Neural cell (in vitro differentiated cells): ENCODE results near the gene FCN3. TPM values are rescaled to one million over a fixed set of nuclear protein-coding genes. Genes with fewer than 3 reads are reported as not detected.

ENCODE experiments used
- H2AFZ ChIP-seq: fragments of 200-600, 300-800 bp; sonication (generic), shearing (Covaris generic); 2 replicates; pipeline ENCODE4 v1.6.0; 2014; ENCODE audit warnings: low read depth, mild to moderate bottlenecking, antibody characterized with exemption, low read length, moderate library complexity
- H3F3A ChIP-seq: fragments of 200-600 bp; shearing (Covaris generic); 2 replicates; pipeline ENCODE4 v1.6.1; 2016; ENCODE audit warnings: mild to moderate bottlenecking, moderate library complexity, mixed read lengths, antibody characterized with exemption, low read length; ENCODE audit not compliant: insufficient read depth, poor library complexity, severe bottlenecking
- H3K27ac ChIP-seq: fragments of 200-600, 300-800 bp; sonication (generic), shearing (Covaris generic); 2 replicates; pipeline ENCODE4 v1.5.1; 2014; ENCODE audit warnings: mild to moderate bottlenecking, low read length, moderate library complexity
- H3K27me3 ChIP-seq: fragments of 300-800, 200-600 bp; sonication (generic), shearing (Covaris generic); 2 replicates; pipeline ENCODE4 v1.6.0; 2014; ENCODE audit warnings: mild to moderate bottlenecking, low read depth, low read length, moderate library complexity; ENCODE audit not compliant: insufficient read depth
- H3K36me3 ChIP-seq: fragments of 300-800, 200-600 bp; sonication (generic), shearing (Covaris generic); 2 replicates; pipeline ENCODE4 v1.5.1; 2014; ENCODE audit warnings: mild to moderate bottlenecking, antibody characterized with exemption, low read length, moderate library complexity; ENCODE audit not compliant: insufficient read depth
- H3K4me2 ChIP-seq: fragments of 300-800, 200-600 bp; sonication (generic), shearing (Covaris generic); 2 replicates; pipeline ENCODE4 v1.6.0; 2014; ENCODE audit warnings: mild to moderate bottlenecking, low read length
- H3K4me3 ChIP-seq: fragments of 300-800, 200-600 bp; sonication (generic), shearing (Covaris generic); 2 replicates; pipeline ENCODE4 v1.5.1; 2014; ENCODE audit warnings: mild to moderate bottlenecking, low read length, moderate library complexity
- H3K79me2 ChIP-seq: fragments of 200-600 bp; shearing (Covaris generic); replicated peaks from 2 replicates; pipeline ENCODE4 v1.6.0; 2014; ENCODE audit warnings: mild to moderate bottlenecking, low read length, moderate library complexity; ENCODE audit not compliant: insufficient read depth
- H3K9ac ChIP-seq: fragments of 300-800, 200-600 bp; sonication (generic), shearing (Covaris generic); 2 replicates; pipeline ENCODE4 v1.6.1; 2016; ENCODE audit warnings: mild to moderate bottlenecking, low read length, mixed read lengths
- H3K9me2 ChIP-seq: fragments of 200-600 bp; shearing (Covaris generic); 2 replicates; pipeline ENCODE4 v1.6.1; 2016; ENCODE audit warnings: mild to moderate bottlenecking, low read length, mixed read lengths; ENCODE audit not compliant: insufficient read depth
- H3K9me3 ChIP-seq: fragments of 200-600, 300-800 bp; sonication (generic), shearing (Covaris generic); 2 replicates; pipeline ENCODE4 v1.6.1; 2016; ENCODE audit warnings: mild to moderate bottlenecking, mixed run types, low read length, moderate library complexity, mixed read lengths
- H4K20me1 ChIP-seq: fragments of 200-600 bp; shearing (Covaris generic); 2 replicates; pipeline ENCODE4 v1.6.1; 2016; ENCODE audit warnings: mild to moderate bottlenecking, mixed run types; ENCODE audit not compliant: insufficient read depth
- EP300 ChIP-seq: fragments of 450-650 bp; conservative IDR thresholded peaks from 2 replicates; pipeline ENCODE4 v1.6.1; 2014; ENCODE audit warnings: antibody characterized with exemption, mild to moderate bottlenecking, moderate library complexity; ENCODE audit not compliant: poor library complexity, severe bottlenecking
- EZH2 ChIP-seq: fragments of 200-600, 300-800 bp; shearing (Covaris generic), sonication (generic); IDR thresholded peaks from 2 replicates; pipeline ENCODE4 v1.6.1; 2014; ENCODE audit warnings: antibody characterized with exemption, low read length, borderline replicate concordance, mild to moderate bottlenecking; ENCODE audit not compliant: insufficient read depth, poor library complexity, severe bottlenecking
- MXI1 ChIP-seq: fragments of 450-650 bp; conservative IDR thresholded peaks from 2 replicates; pipeline ENCODE4 v1.6.1; 2014; ENCODE audit warnings: antibody characterized with exemption, mild to moderate bottlenecking; ENCODE audit not compliant: poor library complexity, severe bottlenecking
- POLR2AphosphoS5 ChIP-seq: IDR thresholded peaks from 2 replicates; pipeline ENCODE4 v1.6.1; 2012
- RAD21 ChIP-seq: fragments of 450-650 bp; conservative IDR thresholded peaks from 2 replicates; pipeline ENCODE4 v1.6.1; 2014; ENCODE audit warnings: antibody characterized with exemption, mild to moderate bottlenecking, moderate library complexity
- SMC3 ChIP-seq: fragments of 450-650 bp; conservative IDR thresholded peaks from 2 replicates; pipeline ENCODE4 v1.6.1; 2014; ENCODE audit warnings: antibody characterized with exemption, mild to moderate bottlenecking, moderate library complexity; ENCODE audit not compliant: poor library complexity
- TAF1 ChIP-seq: IDR thresholded peaks from 2 replicates; pipeline ENCODE4 v1.6.1; 2012; ENCODE audit warnings: low read depth
- polyA plus RNA-seq: library from polyadenylated mRNA; depleted of rRNA; stranded (reverse); fragments of >200 nt; gene quantifications from 2 replicates; pipeline ENCODE4 v1.2.3, GENCODE V29; 2014
- TF ChIP-seq, protein P1 (sequence below): fragments of 450-650 bp; IDR thresholded peaks from 2 replicates; pipeline ENCODE4 v1.5.1; 2014; ENCODE audit warnings: antibody characterized with exemption, mild to moderate bottlenecking, moderate library complexity; ENCODE audit not compliant: poor library complexity, severe bottlenecking
- TF ChIP-seq, protein P2 (sequence below): IDR thresholded peaks from 2 replicates; pipeline ENCODE4 v1.6.1; 2012; ENCODE audit warnings: borderline replicate concordance

Gene FCN3
- polyA plus RNA-seq, 1 donor from 2014 or later = not detected

- Histone ChIP-seq H3K79me2 (no peaks in the 10 kb centered on the region), H4K20me1 (no peaks in the 10 kb centered on the region), H3K36me3 (no peaks in the 10 kb centered on the region), H3K9me3 (no peaks in the 10 kb centered on the region), H3K9ac (no peak overlapping the region), H3F3A (no peaks in the 10 kb centered on the region), H3K4me2 (no peak overlapping the region), H3K4me3 (no peak overlapping the region), H2AFZ (no peak overlapping the region), H3K27me3 (peaks cover 27% of the 10 kb centered on the region), H3K9me2 (no peaks in the 10 kb centered on the region), H3K27ac (no peak overlapping the region)
- TF ChIP-seq RAD21 (no peak), SMC3 (no peak), EZH2 (no peak), MXI1 (no peak)
Observed at GRCh38 chr1:27346357-27346756, 28.3 kb downstream of the FCN3 start.

DNA sequence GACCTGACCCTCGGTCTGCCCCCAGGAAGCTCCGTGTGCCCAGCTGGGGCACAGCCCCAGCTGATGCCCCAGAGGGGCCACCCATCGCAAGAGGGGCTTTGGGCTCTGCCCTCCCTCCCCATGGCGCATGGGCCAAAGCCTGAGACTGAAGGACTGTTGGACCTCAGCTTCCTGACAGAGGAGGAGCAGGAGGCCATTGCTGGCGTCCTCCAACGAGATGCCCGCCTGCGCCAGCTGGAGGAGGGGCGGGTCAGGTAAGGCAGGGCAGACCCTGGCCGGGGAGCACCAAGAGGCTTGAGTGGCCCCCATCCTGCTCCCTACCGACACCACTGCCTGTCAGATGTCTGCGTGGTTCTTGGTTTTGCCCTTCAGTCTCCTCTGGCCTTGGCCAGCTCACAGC is 29.4 kb downstream of the FCN3 start:
- Histone ChIP-seq H3F3A (no peaks in the 10 kb centered on the region), H3K27me3 (peaks cover 17% of the 10 kb centered on the region), H3K36me3 (no peaks in the 10 kb centered on the region), H3K9me3 (no peaks in the 10 kb centered on the region), H3K9me2 (no peaks in the 10 kb centered on the region), H3K27ac (no peak overlapping the region), H3K4me3 (no peak overlapping the region), H3K79me2 (no peaks in the 10 kb centered on the region), H3K9ac (no peak overlapping the region), H2AFZ (no peak overlapping the region), H3K4me2 (no peak overlapping the region), H4K20me1 (no peaks in the 10 kb centered on the region)
- no peak for TF ChIP-seq POLR2AphosphoS5
- no peak for TF ChIP-seq TAF1
- TF ChIP-seq RAD21 = no peak
- no peak for TF ChIP-seq MXI1
- no peak for TF ChIP-seq EP300

DNA sequence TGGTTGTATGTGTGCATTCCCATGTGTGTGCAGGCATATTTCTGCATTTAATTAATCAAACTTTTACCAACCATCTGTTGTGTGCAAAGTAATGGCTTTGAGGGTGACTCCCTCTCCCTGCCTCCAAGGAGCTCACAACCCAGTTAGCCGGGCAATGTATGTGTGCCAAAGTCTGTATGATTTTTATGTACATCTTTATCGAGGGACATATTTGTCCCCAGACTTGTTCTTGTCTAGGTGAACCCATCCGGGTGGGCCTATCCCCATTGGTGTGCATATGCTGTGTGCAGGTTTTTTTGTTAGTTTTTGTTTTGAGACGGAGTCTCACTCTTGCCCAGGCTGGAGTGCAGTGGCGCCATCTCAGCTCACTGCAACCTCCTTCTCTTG is 31.0 kb downstream of the FCN3 start:
- no peaks in the 10 kb centered on the region for H3K9me2 ChIP-seq
- no peak overlapping the region for H3K9ac ChIP-seq
- TF ChIP-seq EZH2 (no peak), POLR2AphosphoS5 (no peak), SMC3 (no peak), MXI1 (no peak), RAD21 (no peak), TAF1 (no peak), EP300 (no peak)
- TF ChIP-seq, protein P1, sequence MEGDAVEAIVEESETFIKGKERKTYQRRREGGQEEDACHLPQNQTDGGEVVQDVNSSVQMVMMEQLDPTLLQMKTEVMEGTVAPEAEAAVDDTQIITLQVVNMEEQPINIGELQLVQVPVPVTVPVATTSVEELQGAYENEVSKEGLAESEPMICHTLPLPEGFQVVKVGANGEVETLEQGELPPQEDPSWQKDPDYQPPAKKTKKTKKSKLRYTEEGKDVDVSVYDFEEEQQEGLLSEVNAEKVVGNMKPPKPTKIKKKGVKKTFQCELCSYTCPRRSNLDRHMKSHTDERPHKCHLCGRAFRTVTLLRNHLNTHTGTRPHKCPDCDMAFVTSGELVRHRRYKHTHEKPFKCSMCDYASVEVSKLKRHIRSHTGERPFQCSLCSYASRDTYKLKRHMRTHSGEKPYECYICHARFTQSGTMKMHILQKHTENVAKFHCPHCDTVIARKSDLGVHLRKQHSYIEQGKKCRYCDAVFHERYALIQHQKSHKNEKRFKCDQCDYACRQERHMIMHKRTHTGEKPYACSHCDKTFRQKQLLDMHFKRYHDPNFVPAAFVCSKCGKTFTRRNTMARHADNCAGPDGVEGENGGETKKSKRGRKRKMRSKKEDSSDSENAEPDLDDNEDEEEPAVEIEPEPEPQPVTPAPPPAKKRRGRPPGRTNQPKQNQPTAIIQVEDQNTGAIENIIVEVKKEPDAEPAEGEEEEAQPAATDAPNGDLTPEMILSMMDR = no peak
- TF ChIP-seq, protein P2, sequence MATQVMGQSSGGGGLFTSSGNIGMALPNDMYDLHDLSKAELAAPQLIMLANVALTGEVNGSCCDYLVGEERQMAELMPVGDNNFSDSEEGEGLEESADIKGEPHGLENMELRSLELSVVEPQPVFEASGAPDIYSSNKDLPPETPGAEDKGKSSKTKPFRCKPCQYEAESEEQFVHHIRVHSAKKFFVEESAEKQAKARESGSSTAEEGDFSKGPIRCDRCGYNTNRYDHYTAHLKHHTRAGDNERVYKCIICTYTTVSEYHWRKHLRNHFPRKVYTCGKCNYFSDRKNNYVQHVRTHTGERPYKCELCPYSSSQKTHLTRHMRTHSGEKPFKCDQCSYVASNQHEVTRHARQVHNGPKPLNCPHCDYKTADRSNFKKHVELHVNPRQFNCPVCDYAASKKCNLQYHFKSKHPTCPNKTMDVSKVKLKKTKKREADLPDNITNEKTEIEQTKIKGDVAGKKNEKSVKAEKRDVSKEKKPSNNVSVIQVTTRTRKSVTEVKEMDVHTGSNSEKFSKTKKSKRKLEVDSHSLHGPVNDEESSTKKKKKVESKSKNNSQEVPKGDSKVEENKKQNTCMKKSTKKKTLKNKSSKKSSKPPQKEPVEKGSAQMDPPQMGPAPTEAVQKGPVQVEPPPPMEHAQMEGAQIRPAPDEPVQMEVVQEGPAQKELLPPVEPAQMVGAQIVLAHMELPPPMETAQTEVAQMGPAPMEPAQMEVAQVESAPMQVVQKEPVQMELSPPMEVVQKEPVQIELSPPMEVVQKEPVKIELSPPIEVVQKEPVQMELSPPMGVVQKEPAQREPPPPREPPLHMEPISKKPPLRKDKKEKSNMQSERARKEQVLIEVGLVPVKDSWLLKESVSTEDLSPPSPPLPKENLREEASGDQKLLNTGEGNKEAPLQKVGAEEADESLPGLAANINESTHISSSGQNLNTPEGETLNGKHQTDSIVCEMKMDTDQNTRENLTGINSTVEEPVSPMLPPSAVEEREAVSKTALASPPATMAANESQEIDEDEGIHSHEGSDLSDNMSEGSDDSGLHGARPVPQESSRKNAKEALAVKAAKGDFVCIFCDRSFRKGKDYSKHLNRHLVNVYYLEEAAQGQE = no peak
- no peaks in the 10 kb centered on the region for H4K20me1 ChIP-seq
- no peak overlapping the region for H3K27ac ChIP-seq
- no peaks in the 10 kb centered on the region for H3K79me2 ChIP-seq
- H3K36me3 ChIP-seq = no peaks in the 10 kb centered on the region
- no peaks in the 10 kb centered on the region for H3F3A ChIP-seq
- no peak overlapping the region for H2AFZ ChIP-seq
- H3K4me3 ChIP-seq = no peak overlapping the region
- H3K9me3 ChIP-seq = no peaks in the 10 kb centered on the region
- peaks cover under 1% of the 10 kb centered on the region for H3K27me3 ChIP-seq
- no peak overlapping the region for H3K4me2 ChIP-seq
